T-helper 17 cell (primary cell): Measurements from ENCODE around the gene SHISAL1. TPM values are rescaled to one million over a fixed set of nuclear protein-coding genes. Genes with fewer than 3 reads are reported as not detected.

Source experiments
- ATAC-seq: fragments of 150-1000 bp; cut with Tn5 transposase; 2 replicates; pipeline ENCODE4 v1.10.0; 2021; ENCODE audit warnings: mild to moderate bottlenecking, moderate library complexity
- DNase-seq, 3 donors: peaks; one replicate each; pipeline versions ENCODE4 v3.0.0 to v3.0.0-alpha.2; 2020 to 2021
- H3K9me3 ChIP-seq: one replicate; pipeline ENCODE4 v1.7.0; 2013; ENCODE audit warnings: low read length, mild to moderate bottlenecking; ENCODE audit not compliant: control insufficient read depth, poor library complexity, severe bottlenecking
- H3K27ac Mint-ChIP-seq: one replicate; pipeline ENCODE4 v1.8.0; 2022; ENCODE audit warnings: mild to moderate bottlenecking, moderate library complexity, mixed read lengths
- H3K27me3 Mint-ChIP-seq: one replicate; pipeline ENCODE4 v1.8.0; 2022; ENCODE audit warnings: mixed read lengths
- H3K36me3 Mint-ChIP-seq: one replicate; pipeline ENCODE4 v1.8.0; 2022; ENCODE audit warnings: low read depth, mixed read lengths
- H3K4me1 Mint-ChIP-seq: one replicate; pipeline ENCODE4 v1.8.0; 2022; ENCODE audit warnings: mild to moderate bottlenecking, mixed read lengths
- H3K4me3 Mint-ChIP-seq: one replicate; pipeline ENCODE4 v1.8.0; 2022; ENCODE audit warnings: mild to moderate bottlenecking, moderate library complexity, mixed read lengths
- total RNA-seq, 4 donors: library from RNA in 2 of 4; stranded (reverse) in 2 of 4; gene quantifications; one replicate each; pipeline ENCODE4 v1.2.3 and lab custom pipeline; 2022 to 2026

Gene SHISAL1
- total RNA-seq, 2 donors from 2014 or later = not detected

DNA sequence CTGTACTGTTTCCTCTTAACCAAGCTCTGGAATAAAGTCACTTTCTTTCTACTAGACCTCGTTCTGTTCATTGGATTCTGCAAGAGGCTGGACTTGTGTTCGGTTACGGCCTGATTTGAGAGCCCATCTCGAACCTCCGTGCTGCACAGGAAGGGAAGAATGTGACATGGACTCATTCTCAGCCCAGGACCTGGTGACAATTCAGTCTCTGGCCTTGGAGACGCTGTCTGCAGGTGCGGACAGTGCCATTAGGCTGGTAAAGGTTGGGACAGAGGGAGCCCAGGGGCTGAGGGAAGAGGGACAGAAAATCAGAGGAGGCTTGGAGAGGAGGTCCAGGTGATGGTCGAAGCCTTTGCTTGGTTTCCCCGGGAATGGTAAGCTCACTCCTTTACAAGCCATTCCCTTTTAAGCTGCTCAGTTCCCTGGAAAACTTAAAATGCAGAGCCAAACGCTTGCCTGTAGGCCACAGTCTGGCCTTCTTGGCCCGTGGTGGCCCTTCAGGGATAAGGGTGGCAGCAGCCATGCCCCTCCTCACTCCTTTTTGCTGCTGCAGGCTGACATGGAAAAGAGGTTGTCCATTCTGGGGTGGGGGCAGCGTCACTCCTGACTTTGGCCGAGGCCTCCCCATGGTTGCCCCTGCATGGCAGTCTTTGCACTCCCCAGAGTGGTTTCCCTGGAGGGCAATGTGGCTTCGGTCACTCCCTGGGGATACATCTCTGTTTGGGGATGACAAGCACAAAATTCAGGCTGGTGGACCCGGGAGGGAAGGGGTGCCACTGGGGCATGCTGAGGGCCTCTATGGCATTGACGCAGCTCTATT lies 52.3 kb downstream of the SHISAL1 start:
- Mint-ChIP-seq H3K4me1 (peaks cover 6% of the 10 kb centered on the region), H3K27ac (peak overlapping the region; percentile 8), H3K36me3 (peaks cover 4% of the 10 kb centered on the region), H3K4me3 (no peak overlapping the region), H3K27me3 (peaks cover 23% of the 10 kb centered on the region)
- ATAC-seq (no peak), DNase-seq (no peak)
- no peaks in the 10 kb centered on the region for H3K9me3 ChIP-seq

- ATAC-seq = no peak
- peaks cover 4% of the 10 kb centered on the region for H3K4me1 Mint-ChIP-seq
- peaks cover 4% of the 10 kb centered on the region for H3K36me3 Mint-ChIP-seq
- no peak overlapping the region for H3K4me3 Mint-ChIP-seq
- H3K27ac Mint-ChIP-seq = peak overlapping the region; percentile 8
- peaks cover 31% of the 10 kb centered on the region for H3K27me3 Mint-ChIP-seq
- H3K9me3 ChIP-seq = no peaks in the 10 kb centered on the region
- no peak for DNase-seq
These were observed 53.2 kb downstream of the SHISAL1 start for GRCh38 chr22:44259366-44260215.

DNA sequence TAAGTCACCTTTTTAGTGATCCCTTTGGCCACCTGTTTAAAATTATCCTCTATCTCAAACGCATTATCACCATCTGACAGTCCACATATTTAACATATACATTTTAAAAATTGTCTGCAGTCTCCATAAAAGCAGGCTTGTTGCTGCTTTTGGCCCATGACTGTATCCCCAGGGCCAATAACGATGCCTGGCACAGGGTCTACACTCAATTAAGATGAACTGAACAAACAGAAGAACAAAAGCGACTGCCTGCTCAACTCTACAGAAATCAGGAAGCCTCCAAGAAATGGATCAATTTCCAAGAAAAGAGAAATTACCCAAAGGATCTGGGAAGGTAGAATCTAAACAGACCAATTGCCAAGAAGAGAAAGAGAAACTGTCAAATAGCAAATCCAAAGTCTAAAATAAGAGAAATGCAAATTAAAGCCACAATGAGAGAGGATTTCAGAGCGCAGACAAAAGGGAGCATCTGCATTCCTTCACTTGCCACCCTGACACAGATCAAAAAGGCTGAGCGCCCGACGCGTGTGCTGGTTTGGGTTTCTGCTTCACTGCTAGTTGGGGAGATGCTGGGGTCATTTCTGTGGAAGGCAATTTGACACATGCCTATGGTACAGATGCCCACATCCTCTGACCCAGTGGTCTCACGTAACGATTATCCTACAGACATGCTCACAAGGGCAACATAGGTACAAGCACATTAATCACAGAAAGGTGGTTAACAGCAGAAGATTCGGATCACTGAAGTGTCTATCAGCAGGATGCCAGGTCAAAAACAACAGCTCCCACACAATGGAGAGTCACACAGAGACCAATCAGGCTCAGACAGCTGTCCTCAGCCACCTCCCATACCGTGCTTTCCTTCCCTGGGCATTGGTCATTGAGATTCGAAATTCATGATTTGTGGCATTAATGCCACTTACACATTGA lies 55.9 kb downstream of the SHISAL1 start:
- peaks cover 31% of the 10 kb centered on the region for H3K27me3 Mint-ChIP-seq
- no peaks in the 10 kb centered on the region for H3K9me3 ChIP-seq
- H3K36me3 Mint-ChIP-seq = peaks cover 4% of the 10 kb centered on the region
- no peak overlapping the region for H3K27ac Mint-ChIP-seq
- H3K4me1 Mint-ChIP-seq = peaks cover 4% of the 10 kb centered on the region
- DNase-seq (no peak), ATAC-seq (no peak)
- no peak overlapping the region for H3K4me3 Mint-ChIP-seq

DNA sequence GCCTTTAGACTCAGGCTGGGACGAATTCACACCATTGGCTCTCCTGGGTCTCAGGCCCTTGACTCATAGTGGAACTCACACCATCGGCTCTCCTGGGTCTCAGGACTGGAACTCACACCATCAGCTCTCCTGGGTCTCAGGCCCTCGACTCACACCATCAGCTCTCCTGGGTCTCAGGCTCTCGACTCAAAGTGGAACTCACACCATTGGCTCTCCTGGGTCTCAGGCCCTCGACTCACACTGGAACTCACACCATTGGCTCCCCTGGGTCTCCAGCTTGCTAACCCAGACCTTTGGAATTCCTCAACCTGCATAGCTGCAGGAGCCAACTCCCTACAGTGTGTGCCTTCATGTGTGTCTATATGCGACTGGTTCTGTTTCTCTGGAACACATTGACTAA lies 56.7 kb downstream of the SHISAL1 start:
- no peaks in the 10 kb centered on the region for H3K9me3 ChIP-seq
- no peak for DNase-seq
- Mint-ChIP-seq H3K36me3 (peaks cover 4% of the 10 kb centered on the region), H3K4me1 (peaks cover 4% of the 10 kb centered on the region), H3K27ac (no peak overlapping the region), H3K27me3 (peaks cover 31% of the 10 kb centered on the region), H3K4me3 (no peak overlapping the region)
- no peak for ATAC-seq

- no peak overlapping the region for H3K4me3 Mint-ChIP-seq
- H3K36me3 Mint-ChIP-seq = peaks cover 4% of the 10 kb centered on the region
- H3K27me3 Mint-ChIP-seq = peaks cover 31% of the 10 kb centered on the region
- DNase-seq (no peak), ATAC-seq (no peak)
- H3K9me3 ChIP-seq = no peaks in the 10 kb centered on the region
- H3K27ac Mint-ChIP-seq = no peak overlapping the region
- H3K4me1 Mint-ChIP-seq = peaks cover 2% of the 10 kb centered on the region
These were observed 57.9 kb downstream of the SHISAL1 start for GRCh38 chr22:44254811-44255210.

DNA sequence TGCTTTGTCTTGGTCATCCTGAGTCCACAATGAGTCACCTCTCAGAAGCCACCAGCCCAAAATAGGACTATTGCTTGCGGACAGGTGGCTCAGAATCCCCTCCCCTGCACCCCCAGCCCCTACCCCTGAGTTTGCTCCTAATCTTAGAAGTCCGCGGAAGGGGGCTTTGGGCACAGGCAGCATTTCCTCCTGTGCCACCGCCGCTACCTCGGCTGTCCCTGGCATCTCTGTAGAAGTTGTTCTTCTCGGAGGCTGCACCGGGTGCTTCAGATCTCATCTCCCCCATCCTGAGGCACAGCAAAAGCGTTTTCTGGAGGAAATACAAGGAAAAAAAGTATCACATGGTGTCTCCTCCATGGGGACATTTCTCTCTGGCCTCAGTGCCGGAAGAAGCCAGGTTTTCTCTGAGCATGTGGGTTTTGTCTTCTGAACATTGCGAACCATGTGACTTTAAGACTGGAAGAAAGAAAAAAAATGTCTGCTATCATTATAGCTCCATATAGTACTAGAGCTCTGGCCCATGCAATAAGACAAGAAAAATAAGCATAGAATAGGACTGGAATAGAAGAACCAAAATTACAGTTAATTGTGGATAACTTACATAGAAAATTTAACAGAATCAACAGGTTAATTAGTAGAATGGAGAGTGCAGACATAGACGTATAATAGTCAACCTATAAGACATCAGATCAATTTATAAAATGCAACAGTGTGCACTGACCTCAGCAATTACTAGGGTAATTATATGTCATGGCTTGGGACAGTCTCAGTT lies 63.2 kb downstream of the SHISAL1 start:
- ATAC-seq = no peak
- H3K27ac Mint-ChIP-seq = no peak overlapping the region
- peaks cover under 1% of the 10 kb centered on the region for H3K4me1 Mint-ChIP-seq
- H3K36me3 Mint-ChIP-seq = peaks cover 2% of the 10 kb centered on the region
- H3K27me3 Mint-ChIP-seq = peaks cover 22% of the 10 kb centered on the region
- DNase-seq = no peak
- H3K9me3 ChIP-seq = no peaks in the 10 kb centered on the region
- H3K4me3 Mint-ChIP-seq = no peak overlapping the region

DNA sequence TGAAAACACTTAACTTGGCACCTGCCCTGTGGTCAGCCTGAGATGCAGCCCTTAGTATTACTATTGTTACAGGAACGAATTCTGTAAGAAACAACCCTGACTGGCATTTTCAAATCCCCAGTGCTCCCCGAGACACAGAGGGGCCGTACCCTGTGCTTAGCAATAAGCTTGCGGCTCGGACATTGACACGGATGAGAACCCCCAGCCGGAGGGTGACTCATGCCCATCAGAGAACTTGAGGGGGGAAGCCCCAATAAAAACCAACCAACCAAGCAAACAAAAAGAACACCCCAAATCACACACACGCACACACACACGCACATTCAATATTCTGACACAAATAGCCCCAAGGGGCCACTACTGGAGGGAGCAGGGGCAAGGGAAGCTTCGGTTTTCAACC lies 63.8 kb downstream of the SHISAL1 start:
- no peaks in the 10 kb centered on the region for H3K9me3 ChIP-seq
- no peak for ATAC-seq
- Mint-ChIP-seq H3K4me1 (peaks cover 2% of the 10 kb centered on the region), H3K27me3 (peaks cover 28% of the 10 kb centered on the region), H3K27ac (no peak overlapping the region), H3K4me3 (no peak overlapping the region), H3K36me3 (peaks cover 2% of the 10 kb centered on the region)
- no peak for DNase-seq

GRCh38 chr22:44247923-44248892 lies 64.5 kb downstream of the SHISAL1 start:
- H3K9me3 ChIP-seq = no peaks in the 10 kb centered on the region
- Mint-ChIP-seq H3K4me3 (no peak overlapping the region), H3K27me3 (peaks cover 29% of the 10 kb centered on the region), H3K36me3 (peaks cover 2% of the 10 kb centered on the region), H3K27ac (no peak overlapping the region), H3K4me1 (peaks cover 2% of the 10 kb centered on the region)
- DNase-seq = no peak
- no peak for ATAC-seq

- H3K27ac Mint-ChIP-seq = no peak overlapping the region
- no peaks in the 10 kb centered on the region for H3K9me3 ChIP-seq
- H3K4me3 Mint-ChIP-seq = no peak overlapping the region
- ATAC-seq (no peak), DNase-seq (no peak)
- peaks cover 36% of the 10 kb centered on the region for H3K27me3 Mint-ChIP-seq
- H3K4me1 Mint-ChIP-seq = peaks cover 2% of the 10 kb centered on the region
- peaks cover 2% of the 10 kb centered on the region for H3K36me3 Mint-ChIP-seq
These were observed 65.4 kb downstream of the SHISAL1 start for GRCh38 chr22:44247346-44247745.

DNA sequence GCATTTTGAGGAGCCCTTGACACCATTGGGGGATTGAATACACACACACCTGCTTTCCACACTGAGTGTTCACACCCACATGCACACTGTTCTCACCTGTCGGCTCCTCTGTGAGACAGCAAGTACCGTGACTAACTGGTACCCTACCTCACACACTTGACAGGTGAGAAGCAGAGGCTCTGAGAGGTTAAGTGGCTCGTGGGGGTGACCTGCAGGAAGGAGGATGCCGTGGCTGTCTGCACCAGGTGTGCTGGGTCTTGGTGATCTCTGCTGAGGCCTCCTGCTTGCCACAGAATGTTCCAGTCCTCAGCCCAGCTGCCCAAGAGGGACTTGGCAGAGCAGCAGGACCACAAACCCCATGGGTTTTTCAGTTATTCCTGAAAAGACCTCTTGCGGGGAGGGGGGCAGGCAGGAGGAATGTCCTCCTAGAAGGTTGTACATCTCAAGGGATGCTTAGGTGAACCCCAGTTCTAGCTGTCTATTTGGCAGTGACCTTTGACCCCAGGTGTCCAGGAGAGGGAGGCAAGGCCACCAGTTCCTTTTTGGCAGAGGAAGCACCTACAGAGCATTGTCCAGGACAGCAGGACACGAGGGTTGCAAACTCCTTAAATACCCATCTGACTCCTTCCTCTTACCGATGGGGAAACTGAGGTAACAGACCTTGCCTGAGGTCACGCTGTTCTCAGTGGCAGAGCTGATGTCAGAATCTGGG lies 66.0 kb downstream of the SHISAL1 start:
- ATAC-seq (no peak), DNase-seq (no peak)
- no peak overlapping the region for H3K27ac Mint-ChIP-seq
- peaks cover 2% of the 10 kb centered on the region for H3K4me1 Mint-ChIP-seq
- H3K36me3 Mint-ChIP-seq = peaks cover 2% of the 10 kb centered on the region
- no peaks in the 10 kb centered on the region for H3K9me3 ChIP-seq
- no peak overlapping the region for H3K4me3 Mint-ChIP-seq
- H3K27me3 Mint-ChIP-seq = peaks cover 42% of the 10 kb centered on the region

- H3K9me3 ChIP-seq = no peaks in the 10 kb centered on the region
- H3K27me3 Mint-ChIP-seq = peaks cover 46% of the 10 kb centered on the region
- peaks cover 2% of the 10 kb centered on the region for H3K36me3 Mint-ChIP-seq
- ATAC-seq = no peak
- H3K4me1 Mint-ChIP-seq = peaks cover 2% of the 10 kb centered on the region
- no peak overlapping the region for H3K4me3 Mint-ChIP-seq
- no peak for DNase-seq
- H3K27ac Mint-ChIP-seq = no peak overlapping the region
These were observed 66.9 kb downstream of the SHISAL1 start for GRCh38 chr22:44245867-44246266.
